Esophagus (tissue), 2 donors: ENCODE data around the gene NXPE1. TPM values are rescaled to one million over a fixed set of nuclear protein-coding genes. Genes with fewer than 3 reads are reported as not detected.
"Not testable (repeated sequence)": the region's sequence is repeated elsewhere in the genome, so short reads cannot be mapped to it uniquely, and the experiment has no call there.

Experiments
- H3K27ac ChIP-seq, 2 donors: one replicate each; pipeline ENCODE4 v1.5.1; 2013; ENCODE audit warnings: low read depth in 2 of 2, mild to moderate bottlenecking in 2 of 2, inconsistent platforms in 1 of 2, low read length in 1 of 2, moderate library complexity in 1 of 2
- H3K27me3 ChIP-seq, 2 donors: one replicate each; pipeline ENCODE4 v1.6.1; 2013; ENCODE audit warnings: low read length in 2 of 2, control low read depth in 1 of 2, mild to moderate bottlenecking in 1 of 2; ENCODE audit not compliant: insufficient read depth in 2 of 2, control insufficient read depth in 1 of 2
- H3K36me3 ChIP-seq, 2 donors: one replicate each; pipeline ENCODE4 v1.6.1; 2013; ENCODE audit warnings: low read length in 1 of 2; ENCODE audit not compliant: control insufficient read depth in 2 of 2, insufficient read depth in 2 of 2
- H3K4me1 ChIP-seq, 2 donors: one replicate each; pipeline ENCODE4 v1.6.1; 2013; ENCODE audit warnings: low read length in 1 of 2; ENCODE audit not compliant: control insufficient read depth in 2 of 2, insufficient read depth in 2 of 2
- H3K4me3 ChIP-seq, 2 donors: one replicate each; pipeline ENCODE4 v1.5.1; 2013; ENCODE audit warnings: low read length in 2 of 2, mild to moderate bottlenecking in 2 of 2, low read depth in 1 of 2, moderate library complexity in 1 of 2
- H3K9me3 ChIP-seq, 2 donors: one replicate each; pipeline ENCODE4 v1.6.1; 2013; ENCODE audit warnings: mild to moderate bottlenecking in 2 of 2, low read depth in 1 of 2, low read length in 1 of 2, moderate library complexity in 1 of 2; ENCODE audit not compliant: control insufficient read depth in 2 of 2, insufficient read depth in 1 of 2
- WGBS, 2 donors: extraction: QIAGEN DNeasy Blood & Tissue Kit; methylation state at CpG; one replicate each; pipeline ENCODE4 v1.1.7; 2013; 5-methylcytosine and 5-hydroxymethylcytosine counted together
- polyA plus RNA-seq, 2 donors: library from polyadenylated mRNA; stranded (reverse); fragments of 200-250 nt; gene quantifications; one replicate each; pipeline ENCODE4 v1.2.3, GENCODE V29; 2013
- donor health status: healthy with polysubstance abuse.
- donor health status: Bipolar disorder and iron deficiency.

Gene NXPE1
- polyA plus RNA-seq, 2 donors, result not detected

DNA sequence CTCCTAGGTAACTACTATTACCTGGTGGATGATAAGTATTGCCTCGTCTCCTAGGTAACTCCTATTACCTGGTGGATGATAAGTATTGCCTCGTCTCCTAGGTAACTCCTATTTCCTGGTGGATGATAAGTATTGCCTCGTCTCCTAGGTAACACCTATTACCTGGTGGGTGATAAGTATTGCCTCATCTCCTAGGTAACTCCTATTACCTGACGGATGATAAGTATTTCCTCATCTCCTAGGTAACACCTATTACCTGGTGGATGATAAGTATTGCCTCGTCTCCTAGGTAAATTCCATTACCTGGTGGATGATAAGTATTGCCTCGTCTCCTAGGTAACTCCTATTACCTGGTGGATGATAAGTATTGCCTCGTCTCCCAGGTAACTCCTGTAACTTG is 43.5 kb upstream of the NXPE1 start:
- H3K27ac ChIP-seq, H3K4me3 ChIP-seq, H3K27me3 ChIP-seq, H3K4me1 ChIP-seq, H3K9me3 ChIP-seq, H3K36me3 ChIP-seq: not testable (repeated sequence)
- WGBS, 2 donors, result 79 to 81% methylated on average over 7 of the region's 7 CpGs

DNA sequence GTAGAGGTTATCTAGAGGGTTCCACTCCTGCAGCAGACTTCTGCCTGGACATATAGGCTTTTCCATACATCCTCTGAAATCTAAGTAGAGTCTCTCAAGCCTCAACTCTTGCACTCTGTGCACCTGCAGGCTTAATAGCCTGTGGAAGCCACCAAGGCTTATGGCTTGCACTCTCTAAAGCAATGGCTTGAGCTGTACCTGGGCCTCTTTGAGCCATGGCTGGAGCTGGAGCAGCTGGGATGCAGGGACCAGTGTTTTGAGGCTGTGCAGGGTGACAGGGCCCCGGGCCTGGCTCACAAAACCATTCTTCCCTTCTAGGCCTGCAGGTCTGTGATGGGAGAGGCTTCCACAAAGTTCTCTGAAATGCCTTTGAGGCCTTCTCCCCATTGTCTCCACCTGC is 38.8 kb upstream of the NXPE1 start:
- Histone ChIP-seq H3K27ac (no peak overlapping the region), H3K36me3 (no peaks in the 10 kb centered on the region), H3K27me3 (no peaks in the 10 kb centered on the region), H3K4me3 (no peak overlapping the region), H3K9me3 (no peaks in the 10 kb centered on the region), H3K4me1 (no peaks in the 10 kb centered on the region)
- WGBS, 2 donors, result 78 to 87% methylated on average over 1 of the region's 1 CpG

DNA sequence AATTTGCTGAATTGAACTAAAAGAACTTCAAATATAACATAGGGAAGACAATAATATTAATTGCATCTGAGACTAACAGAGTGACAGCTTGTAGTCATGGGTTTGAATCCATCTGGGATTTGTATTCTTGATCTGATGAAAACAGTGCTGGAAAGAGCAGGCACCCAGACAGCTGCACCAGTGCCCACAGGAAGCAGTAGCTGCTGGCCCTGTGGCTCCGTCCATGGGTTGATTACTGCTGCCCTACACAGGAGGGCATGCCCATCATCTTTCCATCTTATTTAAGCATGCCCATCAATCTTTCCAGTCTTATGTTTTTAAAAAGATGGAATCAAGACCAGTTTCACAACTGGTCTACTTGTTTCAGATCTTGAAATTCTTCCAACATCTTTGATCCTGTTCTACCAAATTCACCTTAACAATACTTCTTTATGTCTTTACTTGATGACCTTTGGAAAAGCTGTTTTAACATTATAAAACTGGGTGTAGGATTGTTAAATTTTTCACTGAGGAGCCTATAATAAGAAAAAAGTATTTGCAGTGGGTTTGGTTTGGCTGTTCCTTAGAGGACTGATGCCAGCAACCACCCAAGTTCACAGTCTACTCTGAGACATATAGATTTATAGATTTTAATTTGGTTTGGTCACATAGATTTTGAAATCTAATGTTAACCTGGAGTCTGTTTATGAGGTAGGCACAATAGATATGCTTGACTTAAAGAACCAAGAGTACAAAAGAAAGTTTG is 36.7 kb upstream of the NXPE1 start:
- 67 to 69% methylated on average over 1 of the region's 1 CpG for WGBS, 2 donors
- H3K27me3 ChIP-seq, result no peaks in the 10 kb centered on the region

DNA sequence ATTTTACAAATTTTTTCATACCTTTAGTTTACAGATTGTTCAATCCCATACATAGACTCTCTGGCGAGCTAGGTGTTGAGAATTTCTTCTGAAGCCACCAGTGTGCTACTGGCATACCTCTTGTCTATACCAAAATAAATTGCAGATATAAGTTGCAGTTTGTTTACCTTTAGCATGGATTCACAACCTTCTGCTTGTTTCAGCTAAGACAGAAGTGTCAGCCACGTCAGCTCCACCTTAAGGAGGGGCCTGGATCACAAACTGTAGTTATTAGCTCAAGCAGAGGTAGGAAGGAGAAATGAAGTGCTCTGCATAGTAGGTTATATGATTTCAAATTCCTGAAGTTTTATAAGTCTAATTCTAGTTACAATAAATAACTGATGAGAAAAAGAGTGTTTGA is 35.9 kb upstream of the NXPE1 start, which contains the start of gene NXPE4:
NXPE4 (minus strand) TSS at position 216 of the 400 bp plus-strand sequence. CDS start 1,027 bp downstream, outside the sequence.
- H3K27me3 ChIP-seq, result no peaks in the 10 kb centered on the region
- H3K4me3 ChIP-seq, result no peak within 1 kb of the TSS
- H3K9me3 ChIP-seq, result no peaks in the 10 kb centered on the region
- no peak within 1 kb of the TSS for H3K27ac ChIP-seq
- 58% methylated on average over 2 of the region's 2 CpGs for WGBS, 2 donors
- H3K36me3 ChIP-seq, result no peaks in the 10 kb centered on the region
- no peaks in the 10 kb centered on the region for H3K4me1 ChIP-seq

More for the DNA sequence above, 36.7 kb upstream of the NXPE1 start:
- Histone ChIP-seq H3K4me3 (no peak overlapping the region), H3K36me3 (no peaks in the 10 kb centered on the region), H3K27ac (no peak overlapping the region), H3K4me1 (no peaks in the 10 kb centered on the region), H3K9me3 (no peaks in the 10 kb centered on the region)

DNA sequence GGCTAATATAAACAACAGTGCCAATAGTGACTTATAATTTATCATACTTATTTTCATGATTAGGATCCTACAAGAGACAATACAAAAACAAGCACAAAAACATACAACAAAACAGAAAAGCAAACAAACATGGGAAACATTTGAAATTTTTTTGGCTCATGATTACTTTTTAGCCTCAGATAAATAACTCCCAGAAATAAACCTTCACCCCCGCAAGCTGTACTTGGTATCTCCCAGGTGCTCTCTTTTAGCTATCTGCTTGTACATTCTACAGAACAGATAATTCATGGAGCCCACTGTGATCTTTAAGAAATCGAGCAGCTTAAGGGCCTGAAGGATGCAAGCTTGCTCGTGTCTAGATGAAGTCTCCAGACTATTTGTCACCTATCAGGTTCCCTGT is 35.0 kb upstream of the NXPE1 start:
- H3K4me3 ChIP-seq, result no peak overlapping the region
- no peaks in the 10 kb centered on the region for H3K36me3 ChIP-seq
- no peaks in the 10 kb centered on the region for H3K27me3 ChIP-seq
- H3K9me3 ChIP-seq, result no peaks in the 10 kb centered on the region
- 67 to 72% methylated on average over 3 of the region's 3 CpGs for WGBS, 2 donors
- H3K4me1 ChIP-seq, result no peaks in the 10 kb centered on the region
- no peak overlapping the region for H3K27ac ChIP-seq

DNA sequence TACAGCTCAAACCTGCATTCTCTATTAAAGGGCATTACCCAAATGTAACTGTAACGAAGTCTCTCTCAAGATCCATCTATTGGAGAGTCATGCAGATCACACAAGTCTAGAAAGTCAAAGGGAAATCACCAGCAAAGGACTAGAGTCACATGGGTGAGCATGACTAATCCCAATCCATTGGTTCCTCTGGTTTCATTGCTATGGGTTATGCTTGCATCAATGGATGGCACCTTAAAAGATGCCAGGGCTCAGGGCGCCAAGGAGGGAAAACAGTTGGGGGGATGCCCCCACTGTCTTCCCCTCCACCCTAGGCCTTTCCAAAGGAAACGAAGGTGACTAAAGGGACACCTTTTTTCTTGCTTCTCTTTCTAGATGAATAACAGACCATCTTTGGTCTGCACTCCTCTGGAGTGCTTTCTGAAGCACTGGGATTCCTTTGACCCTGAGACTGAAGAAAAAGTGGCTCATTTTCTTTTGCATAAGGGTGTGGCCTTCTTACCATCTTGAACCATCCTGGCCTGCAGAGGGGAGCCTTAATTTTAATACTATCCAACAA is 27.8 kb upstream of the NXPE1 start:
- no peak overlapping the region for H3K4me3 ChIP-seq
- no peaks in the 10 kb centered on the region for H3K27me3 ChIP-seq
- H3K9me3 ChIP-seq, result peaks cover 8 to 9% of the 10 kb centered on the region in 2 donors
- no peaks in the 10 kb centered on the region for H3K36me3 ChIP-seq
- no peak overlapping the region for H3K27ac ChIP-seq
- 76 to 86% methylated on average over 3 of the region's 3 CpGs for WGBS, 2 donors
- no peaks in the 10 kb centered on the region for H3K4me1 ChIP-seq

DNA sequence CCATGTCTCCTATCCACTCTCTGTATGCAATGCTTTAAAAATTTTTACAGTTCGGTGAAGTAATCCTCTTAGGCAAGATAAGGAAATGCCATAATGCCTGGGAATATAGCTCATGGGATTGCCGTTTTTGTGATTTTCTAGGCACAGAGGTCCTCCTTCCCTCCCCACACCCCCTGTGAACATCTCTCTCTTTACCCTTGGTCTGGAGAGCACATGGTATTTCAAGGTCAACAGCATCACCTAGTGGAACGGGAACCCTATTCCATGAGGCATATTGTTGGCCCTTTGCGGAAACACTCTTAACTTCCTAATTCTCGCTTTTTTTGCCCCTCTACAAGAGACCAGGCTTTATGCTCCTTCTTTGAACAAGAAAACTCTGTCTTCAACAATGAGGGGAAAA is 27.1 kb upstream of the NXPE1 start:
- Histone ChIP-seq H3K9me3 (peaks cover 8 to 9% of the 10 kb centered on the region in 2 donors), H3K36me3 (no peaks in the 10 kb centered on the region), H3K4me3 (no peak overlapping the region), H3K27me3 (no peaks in the 10 kb centered on the region), H3K27ac (no peak overlapping the region), H3K4me1 (no peaks in the 10 kb centered on the region)
- 85 to 88% methylated on average over 5 of the region's 5 CpGs for WGBS, 2 donors

DNA sequence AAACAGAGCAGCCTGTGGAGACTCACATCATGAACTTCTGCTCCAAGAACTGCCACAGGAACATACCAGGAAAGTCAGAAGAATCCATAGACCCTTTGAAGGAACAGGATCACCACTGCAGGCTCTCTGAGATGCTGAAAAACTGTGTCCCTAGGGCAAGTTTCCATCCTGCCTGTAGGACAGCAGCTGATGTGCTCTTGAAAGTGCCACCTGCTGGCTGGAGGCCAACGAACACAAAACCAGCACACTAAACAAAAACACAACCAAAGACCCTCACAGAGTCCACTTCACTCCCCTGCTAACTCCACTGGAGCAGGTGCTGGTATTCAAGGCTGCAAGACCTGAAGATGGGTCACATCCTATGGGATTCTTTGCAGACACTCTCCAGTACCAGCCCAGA is 12.0 kb upstream of the NXPE1 start:
- Histone ChIP-seq H3K4me3 (no peak overlapping the region), H3K4me1 (no peaks in the 10 kb centered on the region), H3K27ac (no peak overlapping the region), H3K36me3 (no peaks in the 10 kb centered on the region), H3K9me3 (no peaks in the 10 kb centered on the region), H3K27me3 (no peaks in the 10 kb centered on the region)
- WGBS, 2 donors, result 30 to 39% methylated on average over 1 of the region's 1 CpG

DNA sequence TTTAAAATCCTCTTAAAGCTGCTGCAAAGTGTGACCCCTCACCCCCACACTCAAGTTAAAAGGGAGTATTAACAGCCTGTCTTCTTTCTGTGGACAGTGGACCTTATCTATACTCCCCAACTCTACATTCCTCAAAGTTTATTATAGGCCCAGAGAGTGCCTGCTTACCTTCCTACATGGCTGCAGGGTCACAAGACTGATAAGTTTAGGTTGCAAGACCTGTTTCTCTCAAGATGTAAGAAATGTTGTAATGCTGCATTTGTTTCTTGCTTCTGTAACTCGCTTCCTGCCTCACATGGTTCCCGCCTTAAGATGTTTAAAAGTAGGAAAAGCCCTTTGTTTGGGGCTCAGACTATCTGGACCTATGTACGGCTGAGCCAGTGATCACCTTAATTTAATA is 10.1 kb upstream of the NXPE1 start:
- no peaks in the 10 kb centered on the region for H3K36me3 ChIP-seq
- H3K4me3 ChIP-seq, result no peak overlapping the region
- 73 to 76% methylated on average over 3 of the region's 3 CpGs for WGBS, 2 donors
- no peaks in the 10 kb centered on the region for H3K4me1 ChIP-seq
- no peaks in the 10 kb centered on the region for H3K27me3 ChIP-seq
- H3K27ac ChIP-seq, result no peak overlapping the region
- H3K9me3 ChIP-seq, result no peaks in the 10 kb centered on the region

DNA sequence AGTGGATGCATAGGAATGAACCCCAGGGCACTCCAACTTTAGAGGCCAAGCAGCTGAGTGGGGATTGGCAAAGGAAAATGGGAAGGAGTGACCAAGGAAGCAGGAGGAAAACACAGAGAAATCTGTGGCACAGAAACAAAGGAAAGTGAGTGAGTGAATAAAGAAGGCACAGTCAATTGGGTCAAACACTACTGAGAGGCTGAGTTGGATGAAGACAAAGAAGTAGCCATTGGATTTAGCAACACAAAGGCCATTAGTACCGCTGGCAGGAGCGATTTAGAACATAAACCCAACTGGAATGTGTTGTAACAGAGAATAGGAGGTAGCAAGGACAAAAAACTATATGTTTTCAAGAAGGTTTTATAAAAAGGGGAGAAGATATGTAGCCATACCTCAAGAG is 6.6 kb upstream of the NXPE1 start:
- Histone ChIP-seq H3K9me3 (no peaks in the 10 kb centered on the region), H3K27ac (no peak overlapping the region), H3K36me3 (no peaks in the 10 kb centered on the region), H3K27me3 (no peaks in the 10 kb centered on the region), H3K4me3 (no peak overlapping the region), H3K4me1 (no peaks in the 10 kb centered on the region)
- WGBS, 2 donors, result 59 to 62% methylated on average over 2 of the region's 2 CpGs
